PFSK-1 (cell line): ENCODE measurements around the gene NAPSA.

Experiments used
- FOXP2 ChIP-seq: optimal IDR thresholded peaks from 2 replicates; pipeline ENCODE3; 2011; ENCODE audit warnings: borderline replicate concordance, control low read depth, inconsistent platforms; ENCODE audit not compliant: insufficient read depth; ENCODE audit errors: extremely low read length, extremely low read depth
- POLR2AphosphoS5 ChIP-seq: IDR thresholded peaks from 2 replicates; pipeline ENCODE4 v1.6.1; 2012; ENCODE audit warnings: low read depth, mild to moderate bottlenecking, control low read depth, low read length, moderate library complexity
- REST ChIP-seq, 2 experiments: IDR thresholded peaks; 2 replicates each; pipeline versions ENCODE4 v1.6.1 to v1.8.0; 2011 to 2012; ENCODE audit warnings: low read depth in 2 of 2, low read length in 2 of 2, control low read depth in 1 of 2, inconsistent platforms in 1 of 2, mild to moderate bottlenecking in 1 of 2, moderate library complexity in 1 of 2; ENCODE audit not compliant: insufficient read depth in 1 of 2
- SIN3A ChIP-seq: IDR thresholded peaks from 2 replicates; pipeline ENCODE4 v1.6.1; 2012; ENCODE audit warnings: mild to moderate bottlenecking, low read length, moderate library complexity, borderline replicate concordance; ENCODE audit not compliant: insufficient read depth
- TAF1 ChIP-seq: IDR thresholded peaks from 2 replicates; pipeline ENCODE4 v1.6.1; 2012; ENCODE audit warnings: low read length, control low read depth, borderline replicate concordance; ENCODE audit not compliant: insufficient read depth

NAPSA gene

GRCh38 chr19:50356691-50357177, 8.7 kb downstream of the NAPSA start:
- TF ChIP-seq REST (IDR thresholded peaks at IDR 0.05; ENCODE audit: insufficient read depth in 1 of 2, low read depth in 2 of 2, low read length in 2 of 2): no peak
- no peak for TF ChIP-seq FOXP2
- no peak for TF ChIP-seq TAF1
- no peak for TF ChIP-seq POLR2AphosphoS5
- no peak for TF ChIP-seq SIN3A

- TF ChIP-seq REST (IDR thresholded peaks at IDR 0.05; ENCODE audit: insufficient read depth in 1 of 2, low read depth in 2 of 2, low read length in 2 of 2) (no peak), TAF1 (no peak), POLR2AphosphoS5 (no peak), FOXP2 (no peak)
Observed at GRCh38 chr19:50352242-50352641, 13.2 kb downstream of the NAPSA start.

GRCh38 chr19:50349277-50350057, 16.0 kb downstream of the NAPSA start:
- TF ChIP-seq SIN3A (no peak), FOXP2 (no peak), REST (IDR thresholded peaks at IDR 0.05; ENCODE audit: insufficient read depth in 1 of 2, low read depth in 2 of 2, low read length in 2 of 2) (no peak), POLR2AphosphoS5 (no peak), TAF1 (no peak)

- no peak for TF ChIP-seq FOXP2
- TF ChIP-seq POLR2AphosphoS5: no peak
- no peak for TF ChIP-seq REST (IDR thresholded peaks at IDR 0.05; ENCODE audit: insufficient read depth in 1 of 2, low read depth in 2 of 2, low read length in 2 of 2)
- no peak for TF ChIP-seq TAF1
- no peak for TF ChIP-seq SIN3A
Observed at GRCh38 chr19:50344661-50345318, 20.6 kb downstream of the NAPSA start.
